ENCODE data around the gene KCNJ3. TPM values are rescaled to one million over a fixed set of nuclear protein-coding genes. Genes with fewer than 3 reads are reported as not detected.
"Not testable (repeated sequence)": the region's sequence is repeated elsewhere in the genome, so short reads cannot be mapped to it uniquely, and the experiment has no call there.

Gene KCNJ3
- total and polyA plus RNA-seq, 4 donors: 0.01 to 0.31 (median 0.05) TPM

DNA sequence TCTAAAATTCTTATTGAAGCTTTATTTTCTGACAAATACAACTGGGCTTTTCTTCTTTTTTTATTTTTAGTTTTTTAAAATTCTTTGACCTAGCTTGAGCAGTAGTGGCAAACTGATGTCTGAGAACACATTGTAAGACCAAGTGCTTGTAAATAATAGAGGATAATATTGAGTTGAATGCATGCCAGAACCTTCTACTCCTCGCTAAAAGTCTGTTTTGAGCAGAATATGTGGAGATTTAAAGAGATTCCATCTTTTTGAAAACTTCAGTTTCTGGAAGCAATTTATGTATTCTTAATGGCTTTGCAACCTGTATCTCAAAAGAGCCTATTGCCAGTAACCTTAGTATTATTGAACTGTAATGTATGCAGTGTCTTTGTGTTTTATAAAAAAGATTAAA is 148.3 kb downstream of the KCNJ3 start:
- peak in 1 of 3 donors; percentile 7 for DNase-seq
- H3K9ac ChIP-seq (ENCODE audit: insufficient read depth in 1 of 2, low read length in 2 of 2): no peak overlapping the region
- no peak for ATAC-seq (ENCODE audit: insufficient read depth, low FRiP score)
- H3K9me3 ChIP-seq (ENCODE audit: control insufficient read depth in 4 of 4, insufficient read depth in 3 of 4, low read length in 3 of 4): no peaks in the 10 kb centered on the region
- H3K27ac ChIP-seq (ENCODE audit: low read depth in 1 of 2, low read length in 1 of 2): no peak overlapping the region
- WGBS, 2 donors: 36 to 61% methylated on average over 1 of the region's 1 CpG
- H3K4me1 ChIP-seq (ENCODE audit: control insufficient read depth in 5 of 5, insufficient read depth in 5 of 5, low read length in 5 of 5): no peaks in the 10 kb centered on the region
- H3K36me3 ChIP-seq (ENCODE audit: control insufficient read depth in 4 of 4, insufficient read depth in 4 of 4, low read length in 4 of 4): no peaks in the 10 kb centered on the region
- no peaks in the 10 kb centered on the region for H3K27me3 ChIP-seq (ENCODE audit: control insufficient read depth in 3 of 3, insufficient read depth in 3 of 3, low read length in 2 of 3)
- no peak overlapping the region for H3K4me3 ChIP-seq
- TF ChIP-seq, protein P1, sequence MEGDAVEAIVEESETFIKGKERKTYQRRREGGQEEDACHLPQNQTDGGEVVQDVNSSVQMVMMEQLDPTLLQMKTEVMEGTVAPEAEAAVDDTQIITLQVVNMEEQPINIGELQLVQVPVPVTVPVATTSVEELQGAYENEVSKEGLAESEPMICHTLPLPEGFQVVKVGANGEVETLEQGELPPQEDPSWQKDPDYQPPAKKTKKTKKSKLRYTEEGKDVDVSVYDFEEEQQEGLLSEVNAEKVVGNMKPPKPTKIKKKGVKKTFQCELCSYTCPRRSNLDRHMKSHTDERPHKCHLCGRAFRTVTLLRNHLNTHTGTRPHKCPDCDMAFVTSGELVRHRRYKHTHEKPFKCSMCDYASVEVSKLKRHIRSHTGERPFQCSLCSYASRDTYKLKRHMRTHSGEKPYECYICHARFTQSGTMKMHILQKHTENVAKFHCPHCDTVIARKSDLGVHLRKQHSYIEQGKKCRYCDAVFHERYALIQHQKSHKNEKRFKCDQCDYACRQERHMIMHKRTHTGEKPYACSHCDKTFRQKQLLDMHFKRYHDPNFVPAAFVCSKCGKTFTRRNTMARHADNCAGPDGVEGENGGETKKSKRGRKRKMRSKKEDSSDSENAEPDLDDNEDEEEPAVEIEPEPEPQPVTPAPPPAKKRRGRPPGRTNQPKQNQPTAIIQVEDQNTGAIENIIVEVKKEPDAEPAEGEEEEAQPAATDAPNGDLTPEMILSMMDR (IDR thresholded peaks at IDR 0.05; ENCODE audit: control extremely low read depth, extremely low read depth): no peak

DNA sequence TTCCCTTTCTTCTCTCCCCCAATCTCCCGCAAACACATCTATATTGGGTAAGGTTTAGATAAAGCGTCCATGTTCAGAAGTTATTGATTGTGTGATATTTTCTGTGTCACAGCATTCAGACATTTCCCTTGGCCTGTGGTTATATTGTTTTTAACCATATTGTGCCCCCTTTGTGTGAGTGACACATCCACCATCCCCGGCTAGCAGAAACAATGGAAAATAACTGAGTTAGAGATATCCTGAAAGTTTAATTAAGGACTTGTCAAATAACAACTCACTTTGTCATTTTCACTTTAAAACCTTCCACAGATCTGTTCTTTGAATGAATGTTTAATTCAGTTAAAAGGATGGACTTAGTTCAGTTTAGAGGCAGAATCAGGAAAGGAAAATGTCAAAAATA is 151.0 kb downstream of the KCNJ3 start:
- 51 to 76% methylated on average over 3 of the region's 3 CpGs for WGBS, 2 donors
- H3K9me3 ChIP-seq (ENCODE audit: control insufficient read depth in 4 of 4, insufficient read depth in 3 of 4, low read length in 3 of 4): no peaks in the 10 kb centered on the region
- ATAC-seq (ENCODE audit: insufficient read depth, low FRiP score) (no peak), DNase-seq (no peak)
- TF ChIP-seq, protein P1 (IDR thresholded peaks at IDR 0.05; ENCODE audit: control extremely low read depth, extremely low read depth): no peak
- no peaks in the 10 kb centered on the region for H3K27me3 ChIP-seq (ENCODE audit: control insufficient read depth in 3 of 3, insufficient read depth in 3 of 3, low read length in 2 of 3)
- H3K4me3 ChIP-seq: no peak overlapping the region
- H3K27ac ChIP-seq (ENCODE audit: low read depth in 1 of 2, low read length in 1 of 2): no peak overlapping the region
- H3K4me1 ChIP-seq (ENCODE audit: control insufficient read depth in 5 of 5, insufficient read depth in 5 of 5, low read length in 5 of 5): no peaks in the 10 kb centered on the region
- H3K9ac ChIP-seq (ENCODE audit: insufficient read depth in 1 of 2, low read length in 2 of 2): no peak overlapping the region
- H3K36me3 ChIP-seq (ENCODE audit: control insufficient read depth in 4 of 4, insufficient read depth in 4 of 4, low read length in 4 of 4): no peaks in the 10 kb centered on the region

DNA sequence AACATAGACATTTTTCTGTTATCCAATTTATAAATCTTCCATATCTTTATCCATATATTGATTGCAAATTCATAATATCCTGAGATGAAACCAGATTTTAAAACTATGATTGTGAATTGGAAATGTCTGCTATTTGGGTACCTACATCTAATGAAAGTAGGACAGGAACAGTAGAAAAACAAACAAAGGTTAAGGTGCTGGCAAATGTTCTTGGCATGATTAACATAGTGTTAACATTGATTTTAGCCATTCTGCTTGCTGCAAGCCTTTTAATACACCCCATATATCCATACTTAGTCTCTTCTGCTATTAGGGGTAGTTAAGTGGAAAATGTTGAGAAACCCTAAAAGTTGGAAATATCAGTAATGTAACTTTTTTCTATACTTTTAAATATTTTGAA is 152.0 kb downstream of the KCNJ3 start:
- no peak for DNase-seq
- no peak for ATAC-seq (ENCODE audit: insufficient read depth, low FRiP score)
- Histone ChIP-seq H3K27me3 (ENCODE audit: control insufficient read depth in 3 of 3, insufficient read depth in 3 of 3, low read length in 2 of 3) (no peaks in the 10 kb centered on the region), H3K27ac (ENCODE audit: low read depth in 1 of 2, low read length in 1 of 2) (no peak overlapping the region), H3K9ac (ENCODE audit: insufficient read depth in 1 of 2, low read length in 2 of 2) (no peak overlapping the region), H3K4me1 (ENCODE audit: control insufficient read depth in 5 of 5, insufficient read depth in 5 of 5, low read length in 5 of 5) (no peaks in the 10 kb centered on the region), H3K36me3 (ENCODE audit: control insufficient read depth in 4 of 4, insufficient read depth in 4 of 4, low read length in 4 of 4) (no peaks in the 10 kb centered on the region), H3K4me3 (no peak overlapping the region), H3K9me3 (ENCODE audit: control insufficient read depth in 4 of 4, insufficient read depth in 3 of 4, low read length in 3 of 4) (no peaks in the 10 kb centered on the region)
- TF ChIP-seq, protein P1 (IDR thresholded peaks at IDR 0.05; ENCODE audit: control extremely low read depth, extremely low read depth): no peak

GRCh38 chr2:154855138-154855537 is 156.6 kb downstream of the KCNJ3 start:
- Histone ChIP-seq H3K27me3 (ENCODE audit: control insufficient read depth in 3 of 3, insufficient read depth in 3 of 3, low read length in 2 of 3) (no peaks in the 10 kb centered on the region), H3K36me3 (ENCODE audit: control insufficient read depth in 4 of 4, insufficient read depth in 4 of 4, low read length in 4 of 4) (no peaks in the 10 kb centered on the region), H3K9me3 (ENCODE audit: control insufficient read depth in 4 of 4, insufficient read depth in 3 of 4, low read length in 3 of 4) (no peaks in the 10 kb centered on the region), H3K4me1 (ENCODE audit: control insufficient read depth in 5 of 5, insufficient read depth in 5 of 5, low read length in 5 of 5) (no peaks in the 10 kb centered on the region), H3K4me3 (no peak overlapping the region), H3K9ac (ENCODE audit: insufficient read depth in 1 of 2, low read length in 2 of 2) (no peak overlapping the region), H3K27ac (ENCODE audit: low read depth in 1 of 2, low read length in 1 of 2) (no peak overlapping the region)
- TF ChIP-seq, protein P1 (IDR thresholded peaks at IDR 0.05; ENCODE audit: control extremely low read depth, extremely low read depth): no peak
- 92 to 93% methylated on average over 6 of the region's 6 CpGs for WGBS, 2 donors
- DNase-seq: no peak
- ATAC-seq (ENCODE audit: insufficient read depth, low FRiP score): no peak

DNA sequence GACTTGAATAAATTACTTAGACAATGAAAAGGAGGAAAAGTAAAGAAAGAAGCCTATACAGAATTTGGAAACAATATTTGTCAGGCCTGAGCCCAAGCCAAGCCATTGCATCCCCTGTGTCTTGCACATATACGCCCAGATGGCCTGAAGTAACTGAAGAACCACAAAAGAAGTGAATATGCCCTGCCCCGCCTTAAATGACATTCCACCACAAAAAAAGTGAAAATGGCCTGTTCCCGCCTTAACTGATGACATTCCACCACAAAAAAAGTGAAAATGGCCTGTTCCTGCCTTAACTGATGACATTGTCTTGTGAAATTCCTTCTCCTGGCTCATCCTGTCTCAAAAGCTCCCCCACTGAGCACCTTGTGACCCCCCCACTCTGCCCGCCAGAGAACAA is 168.7 kb downstream of the KCNJ3 start:
- H3K27ac ChIP-seq (ENCODE audit: low read depth in 1 of 2, low read length in 1 of 2); H3K4me1 ChIP-seq (ENCODE audit: control insufficient read depth in 5 of 5, insufficient read depth in 5 of 5, low read length in 5 of 5); H3K36me3 ChIP-seq (ENCODE audit: control insufficient read depth in 4 of 4, insufficient read depth in 4 of 4, low read length in 4 of 4); H3K9me3 ChIP-seq (ENCODE audit: control insufficient read depth in 4 of 4, insufficient read depth in 3 of 4, low read length in 3 of 4); DNase-seq; H3K4me3 ChIP-seq; H3K9ac ChIP-seq (ENCODE audit: insufficient read depth in 1 of 2, low read length in 2 of 2); ATAC-seq (ENCODE audit: insufficient read depth, low FRiP score); H3K27me3 ChIP-seq (ENCODE audit: control insufficient read depth in 3 of 3, insufficient read depth in 3 of 3, low read length in 2 of 3): not testable (repeated sequence)
- WGBS, 2 donors: 88% methylated on average over 4 of the region's 4 CpGs

Measured in lung (tissue), 12 donors.